WTC11 (cell line): ENCODE data around the gene ITGA8. TPM values are rescaled to one million over a fixed set of nuclear protein-coding genes. Genes with fewer than 3 reads are reported as not detected.

Experiments used
- ATAC-seq: fragments of 200-7000 bp; cut with Tn5 transposase; 2 replicates; pipeline ENCODE4 v1.10.0; 2021; ENCODE audit warnings: mild to moderate bottlenecking, moderate library complexity
- CTCF ChIA-PET: fragments of 300-600 bp; sonication (Branson Sonifier 250); formaldehyde crosslinking; loops from one replicate; lab custom pipeline; 2021; ENCODE audit warnings: antibody characterized with exemption; lab: Charles Lee
- POLR2A ChIA-PET: fragments of 350-600 bp; sonication (Branson Sonifier 250); formaldehyde crosslinking; loops from one replicate; lab custom pipeline; 2021; ENCODE audit warnings: antibody characterized with exemption; lab: Charles Lee
- DNase-seq: peaks from one replicate; pipeline ENCODE4 v3.0.0; 2021; ENCODE audit warnings: low spot score
- H3K27ac Mint-ChIP-seq: 2 replicates; pipeline ENCODE4 v1.8.0; 2021; ENCODE audit warnings: mixed read lengths
- H3K27me3 Mint-ChIP-seq: 2 replicates; pipeline ENCODE4 v1.8.0; 2021; ENCODE audit warnings: low read depth, mild to moderate bottlenecking, moderate library complexity, mixed read lengths
- H3K36me3 Mint-ChIP-seq: 2 replicates; pipeline ENCODE4 v1.8.0; 2021; ENCODE audit warnings: mixed read lengths
- H3K4me1 Mint-ChIP-seq: 2 replicates; pipeline ENCODE4 v1.8.0; 2022; ENCODE audit warnings: mixed read lengths
- H3K4me3 Mint-ChIP-seq: 2 replicates; pipeline ENCODE4 v1.8.0; 2021; ENCODE audit warnings: mild to moderate bottlenecking, moderate library complexity, mixed read lengths
- H3K9me3 Mint-ChIP-seq: 2 replicates; pipeline ENCODE4 v1.8.0; 2021; ENCODE audit warnings: mixed read lengths
- CREB1 ChIP-seq: sonication (generic); formaldehyde crosslinking; IDR thresholded peaks from 2 replicates; pipeline ENCODE4 v1.8.0; 2023; ENCODE audit warnings: mild to moderate bottlenecking, missing genetic modification reagents
- E2F1 ChIP-seq: sonication (generic); formaldehyde crosslinking; IDR thresholded peaks from 2 replicates; pipeline ENCODE4 v1.8.0; 2022; ENCODE audit warnings: mild to moderate bottlenecking, missing genetic modification reagents
- EMX1 ChIP-seq: fragments of 250-450 bp; sonication (Bioruptor Pico); IDR thresholded peaks from 2 replicates; pipeline ENCODE4 v1.8.0; 2021; ENCODE audit warnings: mild to moderate bottlenecking
- ESRRA ChIP-seq: sonication (generic); formaldehyde crosslinking; IDR thresholded peaks from 2 replicates; pipeline ENCODE4 v1.8.1; 2022; ENCODE audit warnings: mild to moderate bottlenecking, missing genetic modification reagents, borderline replicate concordance
- ETV6 ChIP-seq: sonication (generic); formaldehyde crosslinking; IDR thresholded peaks from 2 replicates; pipeline ENCODE4 v1.8.1; 2022; ENCODE audit warnings: mild to moderate bottlenecking, missing genetic modification reagents
- FOXK1 ChIP-seq: sonication (generic); formaldehyde crosslinking; IDR thresholded peaks from 2 replicates; pipeline ENCODE4 v1.8.0; 2022; ENCODE audit warnings: mild to moderate bottlenecking, moderate library complexity, missing genetic modification reagents
- FOXP4 ChIP-seq: sonication (generic); formaldehyde crosslinking; IDR thresholded peaks from 2 replicates; pipeline ENCODE4 v1.8.0; 2022; ENCODE audit warnings: mild to moderate bottlenecking, missing genetic modification reagents
- GABPB1 ChIP-seq: sonication (generic); formaldehyde crosslinking; IDR thresholded peaks from 2 replicates; pipeline ENCODE4 v1.8.1; 2023; ENCODE audit warnings: mild to moderate bottlenecking, missing genetic modification reagents
- GRHL2 ChIP-seq: fragments of 250-450 bp; sonication (Bioruptor Pico); IDR thresholded peaks from 2 replicates; pipeline ENCODE4 v1.8.0; 2022; ENCODE audit warnings: mild to moderate bottlenecking, moderate library complexity; ENCODE audit not compliant: insufficient replicate concordance, severe bottlenecking
- GTF2I ChIP-seq: fragments of 250-450 bp; sonication (Bioruptor Pico); conservative IDR thresholded peaks from 2 replicates; pipeline ENCODE4 v1.4.0; 2021; ENCODE audit warnings: mild to moderate bottlenecking
- IRF2 ChIP-seq: sonication (generic); formaldehyde crosslinking; IDR thresholded peaks from 2 replicates; pipeline ENCODE4 v1.8.0; 2022; ENCODE audit warnings: low read depth, missing genetic modification reagents, borderline replicate concordance
- MAX ChIP-seq: sonication (generic); formaldehyde crosslinking; IDR thresholded peaks from 2 replicates; pipeline ENCODE4 v1.8.0; 2022; ENCODE audit warnings: mild to moderate bottlenecking, missing genetic modification reagents
- MYBL2 ChIP-seq: sonication (generic); formaldehyde crosslinking; IDR thresholded peaks from 2 replicates; pipeline ENCODE4 v1.8.1; 2023; ENCODE audit warnings: mild to moderate bottlenecking, moderate library complexity, missing genetic modification reagents
- NFATC4 ChIP-seq: fragments of 250-450 bp; sonication (Bioruptor Pico); IDR thresholded peaks from 2 replicates; pipeline ENCODE4 v1.9.0; 2021; ENCODE audit warnings: mild to moderate bottlenecking
- NFYB ChIP-seq: sonication (generic); formaldehyde crosslinking; conservative IDR thresholded peaks from 2 replicates; pipeline ENCODE4 v1.8.0; 2022; ENCODE audit warnings: low read depth, missing genetic modification reagents
- NR2C2 ChIP-seq: sonication (generic); formaldehyde crosslinking; IDR thresholded peaks from 2 replicates; pipeline ENCODE4 v1.8.0; 2022; ENCODE audit warnings: mild to moderate bottlenecking, missing genetic modification reagents
- NR3C1 ChIP-seq: sonication (generic); formaldehyde crosslinking; conservative IDR thresholded peaks from 2 replicates; pipeline ENCODE4 v1.8.1; 2023; ENCODE audit warnings: low read depth, mild to moderate bottlenecking, missing genetic modification reagents
- PRRX2 ChIP-seq: fragments of 250-450 bp; sonication (Bioruptor Pico); IDR thresholded peaks from 2 replicates; pipeline ENCODE4 v1.8.0; 2021; ENCODE audit warnings: mild to moderate bottlenecking
- RORB ChIP-seq: fragments of 250-450 bp; sonication (Bioruptor Pico); IDR thresholded peaks from 2 replicates; pipeline ENCODE4 v1.9.0; 2021; ENCODE audit warnings: mild to moderate bottlenecking
- ZNF121 ChIP-seq: sonication (generic); formaldehyde crosslinking; IDR thresholded peaks from 2 replicates; pipeline ENCODE4 v1.8.0; 2023; ENCODE audit warnings: missing genetic modification reagents
- ZNF263 ChIP-seq: sonication (generic); formaldehyde crosslinking; IDR thresholded peaks from 2 replicates; pipeline ENCODE4 v1.8.1; 2022; ENCODE audit warnings: low read depth, mild to moderate bottlenecking, moderate library complexity, missing genetic modification reagents
- ZNF396 ChIP-seq: fragments of 250-450 bp; sonication (Bioruptor Pico); IDR thresholded peaks from 2 replicates; pipeline ENCODE4 v1.8.0; 2021; ENCODE audit warnings: mild to moderate bottlenecking, moderate library complexity, borderline replicate concordance
- ZNF416 ChIP-seq: fragments of 250-450 bp; sonication (Bioruptor Pico); IDR thresholded peaks from 2 replicates; pipeline ENCODE4 v1.9.0; 2021; ENCODE audit warnings: mild to moderate bottlenecking, inconsistent platforms
- ZNF423 ChIP-seq: fragments of 250-450 bp; sonication (Bioruptor Pico); IDR thresholded peaks from 2 replicates; pipeline ENCODE4 v2.1.2; 2022; ENCODE audit warnings: mild to moderate bottlenecking, moderate library complexity
- ZNF425 ChIP-seq: fragments of 250-450 bp; sonication (Bioruptor Pico); conservative IDR thresholded peaks from 2 replicates; pipeline ENCODE4 v1.9.0; 2021; ENCODE audit warnings: mild to moderate bottlenecking
- total RNA-seq: library from RNA; stranded (reverse); gene quantifications from 3 replicates; pipeline ENCODE4 v1.2.3, GENCODE V29; 2021

The ITGA8 gene
- total RNA-seq, 1 experiment from 2014 or later = not detected

- H3K27me3 Mint-ChIP-seq = no peaks in the 10 kb centered on the region; the same call in 1 of the 2 replicates
- peaks cover 3% of the 10 kb centered on the region; the same call in 1 of the 2 replicates for H3K4me1 Mint-ChIP-seq
- CTCF ChIA-PET = no interaction called here
- H3K27ac Mint-ChIP-seq = no peak overlapping the region
- POLR2A ChIA-PET = no interaction called here
- DNase-seq (no peak), ATAC-seq (no peak)
- H3K9me3 Mint-ChIP-seq = peaks cover 34% of the 10 kb centered on the region
- H3K4me3 Mint-ChIP-seq = no peak overlapping the region
- no peak for TF ChIP-seq ZNF263 (CRISPR knock-in tag)
- no peak for TF ChIP-seq NR3C1
- no peak for TF ChIP-seq GTF2I
- no peak for TF ChIP-seq RORB (CRISPR knock-in tag)
- no peak for TF ChIP-seq E2F1
- no peak for TF ChIP-seq PRRX2 (CRISPR knock-in tag)
- no peaks in the 10 kb centered on the region for H3K36me3 Mint-ChIP-seq
Observed at GRCh38 chr10:15543994-15544393, 175.7 kb downstream of the ITGA8 start.

- CTCF ChIA-PET = no interaction called here
- no peak for TF ChIP-seq GABPB1
- no peak for TF ChIP-seq ZNF121 (CRISPR knock-in tag)
- TF ChIP-seq ZNF263 (CRISPR knock-in tag) = no peak
- no peak for TF ChIP-seq EMX1 (CRISPR knock-in tag)
- TF ChIP-seq CREB1 (CRISPR knock-in tag) = no peak
- no peak for TF ChIP-seq NFYB (CRISPR knock-in tag)
- TF ChIP-seq ZNF425 = no peak
- TF ChIP-seq ZNF396 (CRISPR knock-in tag) = no peak
- TF ChIP-seq ZNF423 = no peak
- TF ChIP-seq FOXP4 (CRISPR knock-in tag) = no peak
- TF ChIP-seq NFATC4 (CRISPR knock-in tag) = no peak
- no peak for TF ChIP-seq FOXK1 (CRISPR knock-in tag)
- no peak for TF ChIP-seq ZNF416 (CRISPR knock-in tag)
- TF ChIP-seq ETV6 (CRISPR knock-in tag) = no peak
- no peak for TF ChIP-seq IRF2 (CRISPR knock-in tag)
- TF ChIP-seq MAX (CRISPR knock-in tag) = no peak
- TF ChIP-seq GRHL2 = no peak
- TF ChIP-seq MYBL2 = no peak
- TF ChIP-seq NR2C2 = no peak
- TF ChIP-seq ESRRA (CRISPR knock-in tag) = no peak
- no peak overlapping the region for H3K27ac Mint-ChIP-seq
- ATAC-seq (no peak), DNase-seq (no peak)
- no peaks in the 10 kb centered on the region for H3K4me1 Mint-ChIP-seq
- POLR2A ChIA-PET = no interaction called here
- H3K9me3 Mint-ChIP-seq = peaks cover 34% of the 10 kb centered on the region
- no peak overlapping the region for H3K4me3 Mint-ChIP-seq
- no peaks in the 10 kb centered on the region; the same call in none of the 2 replicates for H3K27me3 Mint-ChIP-seq
- H3K36me3 Mint-ChIP-seq = no peaks in the 10 kb centered on the region
Observed at GRCh38 chr10:15542817-15543216, 176.9 kb downstream of the ITGA8 start.
